H1 (cell line): Measurements from ENCODE around the gene OBI1. TPM values are rescaled to one million over a fixed set of nuclear protein-coding genes. Genes with fewer than 3 reads are reported as not detected.

Experiments used
- RFX5 ChIP-seq: IDR thresholded peaks from 2 replicates; pipeline ENCODE4 v1.6.1; 2011; ENCODE audit warnings: low read depth, low read length, improper control_type of control experiment, borderline replicate concordance
- polyA plus RNA-seq, 7 experiments: library from polyadenylated mRNA; depleted of rRNA in 3 of 7; stranded (reverse) in 5 of 7; unstranded in 2 of 7; fragments of >200 nt in 5 of 7; fragments of 200-250 nt in 2 of 7; gene quantifications; 1 replicate in 5 of 7; 2 replicates in 1 of 7; 4 replicates in 1 of 7; pipeline versions ENCODE4 v1.2.1 to v1.2.3, GENCODE V29; 2011 to 2013; ENCODE audit warnings: missing spikeins in 2 of 7, mixed read lengths in 2 of 7
- total RNA-seq: library from RNA; stranded (reverse); fragmentation: NEBNext Ultra II Directional; extraction: Animal tissue kit (Norgen Biotek cat#: 25700); gene quantifications from 2 replicates; pipeline ENCODE4 v1.2.1, GENCODE V29; 2021

The OBI1 gene
- total and polyA plus RNA-seq, 2 of the 8 experiments (the other 6 are each of a cell fraction or from before 2014, with no cell fraction given) = 7.1 to 14.3 TPM

DNA sequence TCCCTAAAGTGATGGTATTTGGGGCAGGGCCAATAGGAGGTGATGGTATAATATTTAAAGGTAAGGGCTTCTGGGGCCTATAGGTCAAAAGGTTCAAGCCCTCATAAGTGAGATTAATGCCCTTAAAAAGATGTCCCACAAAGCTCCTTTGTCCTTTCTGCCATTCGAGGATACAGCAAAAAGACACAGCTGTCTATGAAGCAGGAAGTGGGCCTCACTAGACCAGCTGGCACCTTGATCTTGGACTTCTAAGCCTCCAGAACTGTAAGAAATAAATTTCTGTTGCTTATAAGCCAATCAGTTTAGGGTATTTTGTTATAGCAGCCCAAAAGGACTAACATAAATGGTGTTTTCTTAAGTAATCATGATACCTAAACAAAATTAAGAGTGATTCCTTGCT, 28.4 kb downstream of the OBI1 start (continued):
- no peak for TF ChIP-seq RFX5
